22Rv1 (cell line): ENCODE results near the gene BIRC7.

Source experiments
- ZFX ChIP-seq: fragments of 450-650 bp; IDR thresholded peaks from 2 replicates; pipeline ENCODE4 v1.6.1; 2017; ENCODE audit warnings: antibody characterized with exemption, borderline replicate concordance
- TF ChIP-seq, protein P1 (sequence below): fragments of 450-650 bp; IDR thresholded peaks from 2 replicates; pipeline ENCODE4 v1.5.1; 2017; ENCODE audit warnings: mild to moderate bottlenecking

DNA sequence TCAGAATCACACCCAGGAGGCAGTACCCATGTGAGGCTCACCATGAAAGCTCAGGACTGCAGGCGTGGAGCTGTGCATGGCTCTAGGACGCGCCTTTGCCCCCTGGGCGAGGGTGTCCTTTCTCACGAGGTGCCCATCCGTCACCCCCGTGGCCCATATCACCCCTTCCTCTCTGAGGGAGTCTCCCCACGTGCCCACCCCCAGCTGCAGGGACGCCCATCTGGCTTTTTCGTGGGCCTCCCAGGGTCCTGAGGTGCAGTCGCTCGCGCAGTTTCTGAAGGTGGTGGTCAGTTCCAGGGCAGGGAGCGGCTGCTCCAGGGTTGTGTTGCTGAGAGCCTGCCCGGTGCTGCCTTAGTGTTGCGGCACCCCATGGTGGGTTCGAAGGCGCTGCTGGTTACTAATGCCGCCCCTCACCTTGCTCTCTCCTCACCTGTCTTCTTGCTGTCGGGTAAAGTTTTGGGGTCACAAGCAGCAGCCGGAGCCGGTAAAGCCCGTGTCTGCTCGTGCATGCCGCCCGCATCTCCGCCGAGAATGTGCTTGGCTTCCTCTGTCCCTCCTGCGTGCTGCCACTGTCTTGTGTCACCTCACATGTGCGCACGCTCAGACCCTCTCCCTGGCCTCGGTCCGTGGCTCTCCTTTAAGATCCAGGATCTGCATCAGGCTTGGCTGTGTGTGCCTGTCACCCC lies 47.8 kb downstream of the BIRC7 start:
- TF ChIP-seq, protein P1, sequence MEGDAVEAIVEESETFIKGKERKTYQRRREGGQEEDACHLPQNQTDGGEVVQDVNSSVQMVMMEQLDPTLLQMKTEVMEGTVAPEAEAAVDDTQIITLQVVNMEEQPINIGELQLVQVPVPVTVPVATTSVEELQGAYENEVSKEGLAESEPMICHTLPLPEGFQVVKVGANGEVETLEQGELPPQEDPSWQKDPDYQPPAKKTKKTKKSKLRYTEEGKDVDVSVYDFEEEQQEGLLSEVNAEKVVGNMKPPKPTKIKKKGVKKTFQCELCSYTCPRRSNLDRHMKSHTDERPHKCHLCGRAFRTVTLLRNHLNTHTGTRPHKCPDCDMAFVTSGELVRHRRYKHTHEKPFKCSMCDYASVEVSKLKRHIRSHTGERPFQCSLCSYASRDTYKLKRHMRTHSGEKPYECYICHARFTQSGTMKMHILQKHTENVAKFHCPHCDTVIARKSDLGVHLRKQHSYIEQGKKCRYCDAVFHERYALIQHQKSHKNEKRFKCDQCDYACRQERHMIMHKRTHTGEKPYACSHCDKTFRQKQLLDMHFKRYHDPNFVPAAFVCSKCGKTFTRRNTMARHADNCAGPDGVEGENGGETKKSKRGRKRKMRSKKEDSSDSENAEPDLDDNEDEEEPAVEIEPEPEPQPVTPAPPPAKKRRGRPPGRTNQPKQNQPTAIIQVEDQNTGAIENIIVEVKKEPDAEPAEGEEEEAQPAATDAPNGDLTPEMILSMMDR, result no peak
- TF ChIP-seq ZFX, result no peak
